GM23338 (cell line): ENCODE results near the gene PJA1. TPM values are rescaled to one million over a fixed set of nuclear protein-coding genes. Genes with fewer than 3 reads are reported as not detected.

Experiments
- EZH2 ChIP-seq: fragments of 200-600 bp; sonication (generic); IDR thresholded peaks from one replicate; pipeline ENCODE4 v1.8.0; 2017; ENCODE audit warnings: antibody characterized with exemption, mild to moderate bottlenecking, low read depth; ENCODE audit not compliant: unreplicated experiment
- NANOG ChIP-seq: IDR thresholded peaks from 2 replicates; pipeline ENCODE4 v1.6.1; 2016; ENCODE audit warnings: antibody characterized with exemption, borderline replicate concordance
- STAT1 ChIP-seq: IDR thresholded peaks from one replicate; pipeline ENCODE4 v1.6.1; 2016; ENCODE audit warnings: antibody characterized with exemption; ENCODE audit not compliant: unreplicated experiment
- ZNF114 ChIP-seq: fragments of 250-450 bp; sonication (Bioruptor Pico); IDR thresholded peaks from 2 replicates; pipeline ENCODE4 v1.5.0; 2020; ENCODE audit warnings: mild to moderate bottlenecking, moderate library complexity
- ZNF331 ChIP-seq: fragments of 250-450 bp; sonication (Bioruptor Pico); IDR thresholded peaks from 2 replicates; pipeline ENCODE4 v1.5.0; 2020; ENCODE audit warnings: low read depth, mild to moderate bottlenecking, moderate library complexity
- polyA plus RNA-seq: library from polyadenylated mRNA; unstranded; fragments of >200 nt; fragmentation: Nextera tagmentation; extraction: Ambion mirVana; gene quantifications from 2 replicates; pipeline ENCODE4 v1.2.1, GENCODE V29; 2016
- total RNA-seq: library from RNA; depleted of rRNA; stranded (reverse); fragments of >200 nt; shearing (Covaris generic); gene quantifications from 2 replicates; pipeline ENCODE4 v1.2.3, GENCODE V29; 2014
- TF ChIP-seq, protein P1 (sequence below): fragments of 250-450 bp; sonication (Bioruptor Pico); IDR thresholded peaks from 2 replicates; pipeline ENCODE4 v1.5.0; 2020; ENCODE audit warnings: mild to moderate bottlenecking, moderate library complexity
- TF ChIP-seq, protein P2 (sequence below), 2 experiments: fragments of 200-600 bp in 1 of 2; sonication (generic) in 1 of 2; conservative IDR thresholded peaks; 2 replicates each; pipeline versions ENCODE4 v1.5.1 to v1.6.1; 2016 to 2017; ENCODE audit warnings: antibody characterized with exemption in 2 of 2, low read depth in 2 of 2, mild to moderate bottlenecking in 2 of 2, moderate library complexity in 1 of 2
- TF ChIP-seq, protein P3 (sequence below): IDR thresholded peaks from 2 replicates; pipeline ENCODE4 v1.6.1; 2016; ENCODE audit warnings: antibody characterized with exemption

PJA1 gene
- total and polyA plus RNA-seq, 2 experiments from 2014 or later = 25.2 to 31.3 TPM

DNA sequence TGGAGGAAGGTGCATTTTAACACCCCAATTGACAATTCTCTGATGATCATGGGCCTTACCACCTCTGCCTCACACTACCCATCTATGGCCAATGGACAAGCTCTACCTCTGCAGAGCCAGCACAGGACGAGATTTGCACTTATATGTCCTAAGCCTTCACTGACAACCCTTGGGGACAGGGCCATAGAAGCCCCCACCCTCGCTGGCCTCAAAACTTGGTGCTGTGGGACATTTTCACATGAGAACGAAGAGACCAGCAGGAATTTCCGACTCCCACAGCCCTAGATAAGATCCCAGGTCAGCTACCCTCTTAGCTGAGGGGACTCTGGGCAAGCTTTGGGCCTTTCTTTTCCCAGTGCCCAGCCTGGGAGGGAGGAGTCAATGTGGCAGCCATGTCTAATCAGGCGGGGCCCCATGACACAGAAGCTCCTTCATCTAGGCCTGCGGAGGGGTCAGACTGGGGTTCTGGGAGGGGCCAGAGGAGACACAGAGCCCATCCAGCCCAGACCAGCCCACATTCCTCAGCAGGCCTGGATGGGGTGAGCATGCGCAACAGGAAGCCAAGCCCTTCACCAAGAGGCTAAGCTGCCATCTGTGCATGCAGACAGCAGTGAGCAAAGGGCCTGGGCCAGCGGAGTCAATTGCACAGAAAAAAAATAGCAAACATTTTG, 12.1 kb downstream of the PJA1 start (continued):
- TF ChIP-seq, protein P1, sequence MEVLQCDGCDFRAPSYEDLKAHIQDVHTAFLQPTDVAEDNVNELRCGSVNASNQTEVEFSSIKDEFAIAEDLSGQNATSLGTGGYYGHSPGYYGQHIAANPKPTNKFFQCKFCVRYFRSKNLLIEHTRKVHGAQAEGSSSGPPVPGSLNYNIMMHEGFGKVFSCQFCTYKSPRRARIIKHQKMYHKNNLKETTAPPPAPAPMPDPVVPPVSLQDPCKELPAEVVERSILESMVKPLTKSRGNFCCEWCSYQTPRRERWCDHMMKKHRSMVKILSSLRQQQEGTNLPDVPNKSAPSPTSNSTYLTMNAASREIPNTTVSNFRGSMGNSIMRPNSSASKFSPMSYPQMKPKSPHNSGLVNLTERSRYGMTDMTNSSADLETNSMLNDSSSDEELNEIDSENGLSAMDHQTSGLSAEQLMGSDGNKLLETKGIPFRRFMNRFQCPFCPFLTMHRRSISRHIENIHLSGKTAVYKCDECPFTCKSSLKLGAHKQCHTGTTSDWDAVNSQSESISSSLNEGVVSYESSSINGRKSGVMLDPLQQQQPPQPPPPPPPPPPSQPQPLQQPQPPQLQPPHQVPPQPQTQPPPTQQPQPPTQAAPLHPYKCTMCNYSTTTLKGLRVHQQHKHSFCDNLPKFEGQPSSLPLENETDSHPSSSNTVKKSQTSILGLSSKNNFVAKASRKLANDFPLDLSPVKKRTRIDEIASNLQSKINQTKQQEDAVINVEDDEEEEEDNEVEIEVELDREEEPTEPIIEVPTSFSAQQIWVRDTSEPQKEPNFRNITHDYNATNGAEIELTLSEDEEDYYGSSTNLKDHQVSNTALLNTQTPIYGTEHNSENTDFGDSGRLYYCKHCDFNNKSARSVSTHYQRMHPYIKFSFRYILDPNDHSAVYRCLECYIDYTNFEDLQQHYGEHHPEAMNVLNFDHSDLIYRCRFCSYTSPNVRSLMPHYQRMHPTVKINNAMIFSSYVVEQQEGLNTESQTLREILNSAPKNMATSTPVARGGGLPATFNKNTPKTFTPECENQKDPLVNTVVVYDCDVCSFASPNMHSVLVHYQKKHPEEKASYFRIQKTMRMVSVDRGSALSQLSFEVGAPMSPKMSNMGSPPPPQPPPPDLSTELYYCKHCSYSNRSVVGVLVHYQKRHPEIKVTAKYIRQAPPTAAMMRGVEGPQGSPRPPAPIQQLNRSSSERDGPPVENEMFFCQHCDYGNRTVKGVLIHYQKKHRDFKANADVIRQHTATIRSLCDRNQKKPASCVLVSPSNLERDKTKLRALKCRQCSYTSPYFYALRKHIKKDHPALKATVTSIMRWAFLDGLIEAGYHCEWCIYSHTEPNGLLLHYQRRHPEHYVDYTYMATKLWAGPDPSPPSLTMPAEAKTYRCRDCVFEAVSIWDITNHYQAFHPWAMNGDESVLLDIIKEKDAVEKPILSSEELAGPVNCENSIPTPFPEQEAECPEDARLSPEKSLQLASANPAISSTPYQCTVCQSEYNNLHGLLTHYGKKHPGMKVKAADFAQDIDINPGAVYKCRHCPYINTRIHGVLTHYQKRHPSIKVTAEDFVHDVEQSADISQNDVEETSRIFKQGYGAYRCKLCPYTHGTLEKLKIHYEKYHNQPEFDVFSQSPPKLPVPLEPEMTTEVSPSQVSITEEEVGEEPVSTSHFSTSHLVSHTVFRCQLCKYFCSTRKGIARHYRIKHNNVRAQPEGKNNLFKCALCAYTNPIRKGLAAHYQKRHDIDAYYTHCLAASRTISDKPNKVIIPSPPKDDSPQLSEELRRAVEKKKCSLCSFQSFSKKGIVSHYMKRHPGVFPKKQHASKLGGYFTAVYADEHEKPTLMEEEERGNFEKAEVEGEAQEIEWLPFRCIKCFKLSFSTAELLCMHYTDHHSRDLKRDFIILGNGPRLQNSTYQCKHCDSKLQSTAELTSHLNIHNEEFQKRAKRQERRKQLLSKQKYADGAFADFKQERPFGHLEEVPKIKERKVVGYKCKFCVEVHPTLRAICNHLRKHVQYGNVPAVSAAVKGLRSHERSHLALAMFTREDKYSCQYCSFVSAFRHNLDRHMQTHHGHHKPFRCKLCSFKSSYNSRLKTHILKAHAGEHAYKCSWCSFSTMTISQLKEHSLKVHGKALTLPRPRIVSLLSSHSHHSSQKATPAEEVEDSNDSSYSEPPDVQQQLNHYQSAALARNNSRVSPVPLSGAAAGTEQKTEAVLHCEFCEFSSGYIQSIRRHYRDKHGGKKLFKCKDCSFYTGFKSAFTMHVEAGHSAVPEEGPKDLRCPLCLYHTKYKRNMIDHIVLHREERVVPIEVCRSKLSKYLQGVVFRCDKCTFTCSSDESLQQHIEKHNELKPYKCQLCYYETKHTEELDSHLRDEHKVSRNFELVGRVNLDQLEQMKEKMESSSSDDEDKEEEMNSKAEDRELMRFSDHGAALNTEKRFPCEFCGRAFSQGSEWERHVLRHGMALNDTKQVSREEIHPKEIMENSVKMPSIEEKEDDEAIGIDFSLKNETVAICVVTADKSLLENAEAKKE (CRISPR knock-in tag) = no peak
- no peak for TF ChIP-seq ZNF114 (CRISPR knock-in tag)
- TF ChIP-seq STAT1 = no peak
- no peak for TF ChIP-seq NANOG
- TF ChIP-seq ZNF331 = no peak
- TF ChIP-seq, protein P2, sequence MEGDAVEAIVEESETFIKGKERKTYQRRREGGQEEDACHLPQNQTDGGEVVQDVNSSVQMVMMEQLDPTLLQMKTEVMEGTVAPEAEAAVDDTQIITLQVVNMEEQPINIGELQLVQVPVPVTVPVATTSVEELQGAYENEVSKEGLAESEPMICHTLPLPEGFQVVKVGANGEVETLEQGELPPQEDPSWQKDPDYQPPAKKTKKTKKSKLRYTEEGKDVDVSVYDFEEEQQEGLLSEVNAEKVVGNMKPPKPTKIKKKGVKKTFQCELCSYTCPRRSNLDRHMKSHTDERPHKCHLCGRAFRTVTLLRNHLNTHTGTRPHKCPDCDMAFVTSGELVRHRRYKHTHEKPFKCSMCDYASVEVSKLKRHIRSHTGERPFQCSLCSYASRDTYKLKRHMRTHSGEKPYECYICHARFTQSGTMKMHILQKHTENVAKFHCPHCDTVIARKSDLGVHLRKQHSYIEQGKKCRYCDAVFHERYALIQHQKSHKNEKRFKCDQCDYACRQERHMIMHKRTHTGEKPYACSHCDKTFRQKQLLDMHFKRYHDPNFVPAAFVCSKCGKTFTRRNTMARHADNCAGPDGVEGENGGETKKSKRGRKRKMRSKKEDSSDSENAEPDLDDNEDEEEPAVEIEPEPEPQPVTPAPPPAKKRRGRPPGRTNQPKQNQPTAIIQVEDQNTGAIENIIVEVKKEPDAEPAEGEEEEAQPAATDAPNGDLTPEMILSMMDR (conservative IDR thresholded peaks at IDR 0.05; ENCODE audit: low read depth in 2 of 2) = no peak
- TF ChIP-seq, protein P3, sequence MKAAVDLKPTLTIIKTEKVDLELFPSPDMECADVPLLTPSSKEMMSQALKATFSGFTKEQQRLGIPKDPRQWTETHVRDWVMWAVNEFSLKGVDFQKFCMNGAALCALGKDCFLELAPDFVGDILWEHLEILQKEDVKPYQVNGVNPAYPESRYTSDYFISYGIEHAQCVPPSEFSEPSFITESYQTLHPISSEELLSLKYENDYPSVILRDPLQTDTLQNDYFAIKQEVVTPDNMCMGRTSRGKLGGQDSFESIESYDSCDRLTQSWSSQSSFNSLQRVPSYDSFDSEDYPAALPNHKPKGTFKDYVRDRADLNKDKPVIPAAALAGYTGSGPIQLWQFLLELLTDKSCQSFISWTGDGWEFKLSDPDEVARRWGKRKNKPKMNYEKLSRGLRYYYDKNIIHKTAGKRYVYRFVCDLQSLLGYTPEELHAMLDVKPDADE = no peak
- TF ChIP-seq EZH2 = no peak
